ENCODE data around the gene RAP1A. TPM values are rescaled to one million over a fixed set of nuclear protein-coding genes. Genes with fewer than 3 reads are reported as not detected.

Gene RAP1A
- total RNA-seq, 1 experiment from 2014 or later: 26.7 TPM

DNA sequence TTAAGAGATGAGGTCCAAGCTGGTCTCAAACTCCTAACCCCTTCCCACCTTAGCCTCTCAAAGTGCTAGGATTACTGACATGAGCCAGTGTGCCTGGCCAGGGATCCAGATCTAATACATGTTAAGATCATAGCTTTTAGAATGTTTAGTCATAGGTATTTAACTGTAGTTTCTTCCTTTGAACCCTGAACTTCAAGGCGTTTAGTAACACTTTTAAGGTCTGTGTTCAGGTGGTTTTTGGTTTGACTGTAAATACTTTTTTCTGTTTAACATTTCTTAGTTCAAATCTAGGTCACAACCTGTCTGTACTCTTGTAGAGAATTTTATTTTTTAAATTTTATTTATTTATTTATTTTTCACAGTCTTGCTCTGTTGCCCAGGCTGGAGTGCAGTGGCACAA, 28.1 kb downstream of the RAP1A start:
- Mint-ChIP-seq H3K4me3 (no peak overlapping the region), H3K9me3 (peaks cover 6 to 16% of the 10 kb centered on the region in 2 experiments; a peak in 4 of 5 replicates)

More for the DNA sequence above, 28.1 kb downstream of the RAP1A start:
- Mint-ChIP-seq H3K27me3 (ENCODE audit: low read depth) (no peaks in the 10 kb centered on the region), H3K4me1 (no peaks in the 10 kb centered on the region), H3K36me3 (ENCODE audit: insufficient read depth in 1 of 3, low read depth in 3 of 3) (peaks cover 18 to 32% (median 32%) of the 10 kb centered on the region in 3 experiments), H3K27ac (no peak overlapping the region)
- H3K79me1 ChIP-seq (ENCODE audit: insufficient read depth, low read depth, low read length, poor library complexity, severe bottlenecking): peaks cover 8% of the 10 kb centered on the region
- H3K9ac ChIP-seq (ENCODE audit: extremely low read depth, insufficient read length, low read length): no peak overlapping the region
- H3K4me1 ChIP-seq (ENCODE audit: insufficient read depth, low read length): no peaks in the 10 kb centered on the region
- no peak for DNase-seq
- TF ChIP-seq, protein P1, sequence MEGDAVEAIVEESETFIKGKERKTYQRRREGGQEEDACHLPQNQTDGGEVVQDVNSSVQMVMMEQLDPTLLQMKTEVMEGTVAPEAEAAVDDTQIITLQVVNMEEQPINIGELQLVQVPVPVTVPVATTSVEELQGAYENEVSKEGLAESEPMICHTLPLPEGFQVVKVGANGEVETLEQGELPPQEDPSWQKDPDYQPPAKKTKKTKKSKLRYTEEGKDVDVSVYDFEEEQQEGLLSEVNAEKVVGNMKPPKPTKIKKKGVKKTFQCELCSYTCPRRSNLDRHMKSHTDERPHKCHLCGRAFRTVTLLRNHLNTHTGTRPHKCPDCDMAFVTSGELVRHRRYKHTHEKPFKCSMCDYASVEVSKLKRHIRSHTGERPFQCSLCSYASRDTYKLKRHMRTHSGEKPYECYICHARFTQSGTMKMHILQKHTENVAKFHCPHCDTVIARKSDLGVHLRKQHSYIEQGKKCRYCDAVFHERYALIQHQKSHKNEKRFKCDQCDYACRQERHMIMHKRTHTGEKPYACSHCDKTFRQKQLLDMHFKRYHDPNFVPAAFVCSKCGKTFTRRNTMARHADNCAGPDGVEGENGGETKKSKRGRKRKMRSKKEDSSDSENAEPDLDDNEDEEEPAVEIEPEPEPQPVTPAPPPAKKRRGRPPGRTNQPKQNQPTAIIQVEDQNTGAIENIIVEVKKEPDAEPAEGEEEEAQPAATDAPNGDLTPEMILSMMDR (conservative IDR thresholded peaks at IDR 0.05): no peak
- no peak overlapping the region for H2BK12ac ChIP-seq (ENCODE audit: insufficient read length, low read depth, low read length)
- no peak overlapping the region for H4K91ac ChIP-seq (ENCODE audit: insufficient read length, low read depth, low read length)
- no peaks in the 10 kb centered on the region for H3K27me3 ChIP-seq (ENCODE audit: insufficient read depth, low read length)
- H3K4ac ChIP-seq (ENCODE audit: low read depth, low read length): no peak overlapping the region
- no peak overlapping the region for H2BK120ac ChIP-seq (ENCODE audit: low read depth, low read length, poor library complexity, severe bottlenecking)
- H3K4me2 ChIP-seq (ENCODE audit: insufficient read depth, insufficient read length, low read length): no peak overlapping the region
- no peak overlapping the region for H3K14ac ChIP-seq (ENCODE audit: insufficient read depth, low read length)
- H3K27ac ChIP-seq (ENCODE audit: insufficient read length, low read depth, low read length): no peak overlapping the region
- H3K56ac ChIP-seq (ENCODE audit: insufficient read length, low read depth, low read length): no peak overlapping the region
- H3K23me2 ChIP-seq (ENCODE audit: insufficient read length, low read depth, low read length, poor library complexity, severe bottlenecking): no peaks in the 10 kb centered on the region
- no peak overlapping the region for H3T11ph ChIP-seq (ENCODE audit: low read length)
- H4K8ac ChIP-seq (replicated peaks; ENCODE audit: insufficient read length, low read depth, low read length): no peak overlapping the region
- no peak overlapping the region for H3K23ac ChIP-seq (ENCODE audit: insufficient read length, low read depth, low read length)
- no peak overlapping the region for H2BK5ac ChIP-seq (ENCODE audit: insufficient read length, low read length)
- no peaks in the 10 kb centered on the region for H4K20me1 ChIP-seq (ENCODE audit: control insufficient read depth, insufficient read depth, insufficient read length)
- H3K79me2 ChIP-seq (ENCODE audit: insufficient read depth, low read length): peaks cover 5% of the 10 kb centered on the region; the same call in 1 of the 2 replicates
- H2BK15ac ChIP-seq (ENCODE audit: low read depth, low read length): no peak overlapping the region
- H3K18ac ChIP-seq (ENCODE audit: insufficient read length, low read depth, low read length): no peak overlapping the region
- no peak overlapping the region for H4K5ac ChIP-seq (ENCODE audit: insufficient read length, low read depth, low read length)
- H2BK20ac ChIP-seq (ENCODE audit: low read depth, low read length, poor library complexity, severe bottlenecking): no peak overlapping the region
- H3K9me3 ChIP-seq (ENCODE audit: control insufficient read depth, low read depth, low read length): no peaks in the 10 kb centered on the region
- WGBS (ENCODE audit: extremely low coverage, insufficient read length, low lambda C conversion rate): no CpG with 5 or more reads among the region's 1 CpG
- H2AFZ ChIP-seq (ENCODE audit: low read length): no peak overlapping the region
- H2AK5ac ChIP-seq (ENCODE audit: insufficient read length, low read length): no peak overlapping the region
